Liver (tissue), 9 donors: ENCODE results near the gene DEGS1. TPM values are rescaled to one million over a fixed set of nuclear protein-coding genes. Genes with fewer than 3 reads are reported as not detected.

ENCODE experiments used
- DNase-seq: peaks from one replicate; pipeline ENCODE4 v3.0.0-alpha.2; 2017; ENCODE audit warnings: low spot score
- H3K27ac ChIP-seq, 2 donors: one replicate each; pipeline ENCODE4 v1.7.0; 2013; ENCODE audit warnings: inconsistent platforms in 2 of 2, low read length in 2 of 2, control low read depth in 1 of 2, low read depth in 1 of 2, mild to moderate bottlenecking in 1 of 2
- H3K27me3 ChIP-seq, 4 donors: one replicate each; pipeline versions ENCODE4 v1.6.1 to v1.7.0; 2013; ENCODE audit warnings: low read length in 3 of 4, inconsistent platforms in 1 of 4, mild to moderate bottlenecking in 1 of 4, moderate library complexity in 1 of 4; ENCODE audit not compliant: control insufficient read depth in 4 of 4, insufficient read depth in 4 of 4
- H3K36me3 ChIP-seq, 4 donors: one replicate each; pipeline versions ENCODE4 v1.6.1 to v1.7.0; 2013; ENCODE audit warnings: low read length in 3 of 4, mild to moderate bottlenecking in 3 of 4, low read depth in 1 of 4, moderate library complexity in 1 of 4; ENCODE audit not compliant: control insufficient read depth in 4 of 4, insufficient read depth in 3 of 4
- H3K4me1 ChIP-seq, 4 donors: one replicate each; pipeline versions ENCODE4 v1.6.1 to v1.7.0; 2013; ENCODE audit warnings: low read length in 3 of 4, mild to moderate bottlenecking in 3 of 4, moderate library complexity in 1 of 4; ENCODE audit not compliant: control insufficient read depth in 4 of 4, insufficient read depth in 4 of 4
- H3K4me3 ChIP-seq, 3 donors: one replicate each; pipeline versions ENCODE4 v1.6.1 to v1.7.0; 2013; ENCODE audit warnings: low read length in 3 of 3, control low read depth in 1 of 3, low read depth in 1 of 3, mild to moderate bottlenecking in 1 of 3
- H3K9ac ChIP-seq, 2 donors: one replicate each; pipeline ENCODE4 v1.7.0; 2013; ENCODE audit warnings: low read length in 2 of 2, mild to moderate bottlenecking in 2 of 2, moderate library complexity in 2 of 2, control low read depth in 1 of 2, low read depth in 1 of 2
- H3K9me3 ChIP-seq, 4 donors: one replicate each; pipeline versions ENCODE4 v1.6.1 to v1.7.0; 2013; ENCODE audit warnings: low read length in 3 of 4; ENCODE audit not compliant: control insufficient read depth in 4 of 4
- EGR1 ChIP-seq, 2 donors: IDR thresholded peaks; 2 replicates each; pipeline ENCODE4 v1.6.1; 2016 to 2018; ENCODE audit warnings: antibody characterized with exemption in 2 of 2, low read depth in 2 of 2
- GABPA ChIP-seq, 2 donors: IDR thresholded peaks in 1 of 2; conservative IDR thresholded peaks in 1 of 2; 2 replicates each; pipeline ENCODE4 v1.6.1; 2016; ENCODE audit warnings: antibody characterized with exemption in 2 of 2, mild to moderate bottlenecking in 1 of 2, moderate library complexity in 1 of 2
- HNF4G ChIP-seq: IDR thresholded peaks from 2 replicates; pipeline ENCODE4 v1.6.1; 2016; ENCODE audit warnings: antibody characterized with exemption
- RAD21 ChIP-seq, 2 donors: IDR thresholded peaks; 2 replicates each; pipeline ENCODE4 v1.6.1; 2016; ENCODE audit warnings: antibody characterized with exemption in 2 of 2, mild to moderate bottlenecking in 2 of 2
- RXRA ChIP-seq, 2 donors: IDR thresholded peaks; 2 replicates each; pipeline ENCODE4 v1.6.1; 2017 to 2018; ENCODE audit warnings: antibody characterized with exemption in 2 of 2, mild to moderate bottlenecking in 1 of 2
- SP1 ChIP-seq: IDR thresholded peaks from 2 replicates; pipeline ENCODE4 v1.6.1; 2018; ENCODE audit warnings: antibody characterized with exemption, mild to moderate bottlenecking
- YY1 ChIP-seq: IDR thresholded peaks from 2 replicates; pipeline ENCODE4 v1.6.1; 2016; ENCODE audit warnings: antibody characterized with exemption, mild to moderate bottlenecking
- WGBS: extraction: QIAGEN DNeasy Blood & Tissue Kit; methylation state at CpG from one replicate; pipeline ENCODE4 v1.1.7; 2013; 5-methylcytosine and 5-hydroxymethylcytosine counted together
- polyA plus RNA-seq, 2 donors: library from polyadenylated mRNA; stranded (reverse) in 1 of 2; unstranded in 1 of 2; fragments of 200-250 nt in 1 of 2; fragments of >200 nt in 1 of 2; fragmentation: Nextera tagmentation in 1 of 2; extraction: Ambion mirVana in 1 of 2; gene quantifications; one replicate each; pipeline versions ENCODE4 v1.2.1 to v1.2.3, GENCODE V29; 2013 to 2015
- total RNA-seq, 2 donors: library from RNA; depleted of rRNA; stranded (reverse); fragments of >200 nt; gene quantifications; one replicate each; pipeline ENCODE4 v1.2.3, GENCODE V29; 2014
- TF ChIP-seq, protein P1 (sequence below): IDR thresholded peaks from 2 replicates; pipeline ENCODE4 v1.6.1; 2016; ENCODE audit warnings: antibody characterized with exemption
- TF ChIP-seq, protein P2 (sequence below): IDR thresholded peaks from 2 replicates; pipeline ENCODE4 v1.6.1; 2016; ENCODE audit warnings: antibody characterized with exemption
- TF ChIP-seq, protein P3 (sequence below): IDR thresholded peaks from 2 replicates; pipeline ENCODE4 v1.6.1; 2016; ENCODE audit warnings: antibody characterized with exemption
- TF ChIP-seq, protein P4 (sequence below): IDR thresholded peaks from 2 replicates; pipeline ENCODE4 v1.6.1; 2016; ENCODE audit warnings: antibody characterized with exemption, mild to moderate bottlenecking
- donor health status: healthy.
- donor health status: healthy.
- donor health status: healthy.
- donor health status: healthy.
- donor health status: healthy.

Gene DEGS1
- total and polyA plus RNA-seq, 4 donors = 21.7 to 26.7 (median 22.6) TPM

DNA sequence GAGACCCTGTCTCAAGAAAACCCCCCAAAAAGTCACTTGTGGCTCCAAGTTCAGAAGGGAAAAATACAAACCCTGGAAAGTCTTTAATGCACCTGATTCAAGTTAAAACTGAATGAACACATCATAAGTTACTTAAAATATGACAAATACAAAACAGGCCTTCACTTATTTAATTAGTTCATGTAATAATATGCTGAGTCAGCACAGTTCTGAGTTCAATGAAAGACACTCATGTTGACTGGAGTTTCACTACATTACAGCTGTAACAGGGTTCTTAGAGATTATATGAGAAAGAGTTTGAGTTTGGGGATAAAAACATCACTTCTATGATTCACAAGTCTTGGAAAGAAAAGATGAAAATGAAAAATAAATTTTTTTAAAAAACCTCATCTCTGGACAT is 51.0 kb downstream of the DEGS1 start:
- no peaks in the 10 kb centered on the region for H3K27me3 ChIP-seq
- no peaks in the 10 kb centered on the region for H3K4me1 ChIP-seq
- H3K9ac ChIP-seq = no peak overlapping the region
- TF ChIP-seq RXRA (IDR thresholded peaks at IDR 0.05) (no peak), GABPA (IDR thresholded peaks at IDR 0.05 in 1 of 2, conservative IDR thresholded peaks at IDR 0.05 in 1 of 2) (no peak), SP1 (no peak)
- TF ChIP-seq, protein P1, sequence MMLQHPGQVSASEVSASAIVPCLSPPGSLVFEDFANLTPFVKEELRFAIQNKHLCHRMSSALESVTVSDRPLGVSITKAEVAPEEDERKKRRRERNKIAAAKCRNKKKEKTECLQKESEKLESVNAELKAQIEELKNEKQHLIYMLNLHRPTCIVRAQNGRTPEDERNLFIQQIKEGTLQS = no peak
- TF ChIP-seq, protein P2, sequence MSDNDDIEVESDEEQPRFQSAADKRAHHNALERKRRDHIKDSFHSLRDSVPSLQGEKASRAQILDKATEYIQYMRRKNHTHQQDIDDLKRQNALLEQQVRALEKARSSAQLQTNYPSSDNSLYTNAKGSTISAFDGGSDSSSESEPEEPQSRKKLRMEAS = no peak
- H3K4me3 ChIP-seq = no peak overlapping the region
- DNase-seq = no peak
- no peaks in the 10 kb centered on the region for H3K9me3 ChIP-seq
- H3K36me3 ChIP-seq = peaks cover 2 to 21% (median 13%) of the 10 kb centered on the region in 4 donors
- H3K27ac ChIP-seq = no peak overlapping the region

- 87% methylated on average over 2 of the region's 2 CpGs for WGBS
- Histone ChIP-seq H3K36me3 (peaks cover 1 to 21% (median 8%) of the 10 kb centered on the region in 4 donors), H3K27me3 (no peaks in the 10 kb centered on the region), H3K4me3 (no peak overlapping the region), H3K9me3 (no peaks in the 10 kb centered on the region), H3K9ac (no peak overlapping the region), H3K27ac (no peak overlapping the region), H3K4me1 (no peaks in the 10 kb centered on the region)
- TF ChIP-seq, protein P3, sequence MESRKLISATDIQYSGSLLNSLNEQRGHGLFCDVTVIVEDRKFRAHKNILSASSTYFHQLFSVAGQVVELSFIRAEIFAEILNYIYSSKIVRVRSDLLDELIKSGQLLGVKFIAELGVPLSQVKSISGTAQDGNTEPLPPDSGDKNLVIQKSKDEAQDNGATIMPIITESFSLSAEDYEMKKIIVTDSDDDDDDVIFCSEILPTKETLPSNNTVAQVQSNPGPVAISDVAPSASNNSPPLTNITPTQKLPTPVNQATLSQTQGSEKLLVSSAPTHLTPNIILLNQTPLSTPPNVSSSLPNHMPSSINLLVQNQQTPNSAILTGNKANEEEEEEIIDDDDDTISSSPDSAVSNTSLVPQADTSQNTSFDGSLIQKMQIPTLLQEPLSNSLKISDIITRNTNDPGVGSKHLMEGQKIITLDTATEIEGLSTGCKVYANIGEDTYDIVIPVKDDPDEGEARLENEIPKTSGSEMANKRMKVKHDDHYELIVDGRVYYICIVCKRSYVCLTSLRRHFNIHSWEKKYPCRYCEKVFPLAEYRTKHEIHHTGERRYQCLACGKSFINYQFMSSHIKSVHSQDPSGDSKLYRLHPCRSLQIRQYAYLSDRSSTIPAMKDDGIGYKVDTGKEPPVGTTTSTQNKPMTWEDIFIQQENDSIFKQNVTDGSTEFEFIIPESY = no peak
- TF ChIP-seq EGR1 (IDR thresholded peaks at IDR 0.05; ENCODE audit: low read depth in 2 of 2) = no peak
- no peak for TF ChIP-seq RXRA (IDR thresholded peaks at IDR 0.05)
- TF ChIP-seq HNF4G = no peak
- TF ChIP-seq, protein P1 = no peak
- TF ChIP-seq, protein P2 = no peak
- no peak for TF ChIP-seq SP1
- no peak for TF ChIP-seq GABPA (IDR thresholded peaks at IDR 0.05 in 1 of 2, conservative IDR thresholded peaks at IDR 0.05 in 1 of 2)
- TF ChIP-seq, protein P4, sequence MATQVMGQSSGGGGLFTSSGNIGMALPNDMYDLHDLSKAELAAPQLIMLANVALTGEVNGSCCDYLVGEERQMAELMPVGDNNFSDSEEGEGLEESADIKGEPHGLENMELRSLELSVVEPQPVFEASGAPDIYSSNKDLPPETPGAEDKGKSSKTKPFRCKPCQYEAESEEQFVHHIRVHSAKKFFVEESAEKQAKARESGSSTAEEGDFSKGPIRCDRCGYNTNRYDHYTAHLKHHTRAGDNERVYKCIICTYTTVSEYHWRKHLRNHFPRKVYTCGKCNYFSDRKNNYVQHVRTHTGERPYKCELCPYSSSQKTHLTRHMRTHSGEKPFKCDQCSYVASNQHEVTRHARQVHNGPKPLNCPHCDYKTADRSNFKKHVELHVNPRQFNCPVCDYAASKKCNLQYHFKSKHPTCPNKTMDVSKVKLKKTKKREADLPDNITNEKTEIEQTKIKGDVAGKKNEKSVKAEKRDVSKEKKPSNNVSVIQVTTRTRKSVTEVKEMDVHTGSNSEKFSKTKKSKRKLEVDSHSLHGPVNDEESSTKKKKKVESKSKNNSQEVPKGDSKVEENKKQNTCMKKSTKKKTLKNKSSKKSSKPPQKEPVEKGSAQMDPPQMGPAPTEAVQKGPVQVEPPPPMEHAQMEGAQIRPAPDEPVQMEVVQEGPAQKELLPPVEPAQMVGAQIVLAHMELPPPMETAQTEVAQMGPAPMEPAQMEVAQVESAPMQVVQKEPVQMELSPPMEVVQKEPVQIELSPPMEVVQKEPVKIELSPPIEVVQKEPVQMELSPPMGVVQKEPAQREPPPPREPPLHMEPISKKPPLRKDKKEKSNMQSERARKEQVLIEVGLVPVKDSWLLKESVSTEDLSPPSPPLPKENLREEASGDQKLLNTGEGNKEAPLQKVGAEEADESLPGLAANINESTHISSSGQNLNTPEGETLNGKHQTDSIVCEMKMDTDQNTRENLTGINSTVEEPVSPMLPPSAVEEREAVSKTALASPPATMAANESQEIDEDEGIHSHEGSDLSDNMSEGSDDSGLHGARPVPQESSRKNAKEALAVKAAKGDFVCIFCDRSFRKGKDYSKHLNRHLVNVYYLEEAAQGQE = no peak
- no peak for TF ChIP-seq YY1
- no peak for TF ChIP-seq RAD21 (IDR thresholded peaks at IDR 0.05)
- no peak for DNase-seq
Measured at GRCh38 chr1:224235813-224236493, 52.9 kb downstream of the DEGS1 start.
